Activated naive CD8-positive, alpha-beta T cell treated with anti-CD3 and anti-CD28 coated beads for 36 hours (primary cell): ENCODE data around the gene MTPN. TPM values are rescaled to one million over a fixed set of nuclear protein-coding genes. Genes with fewer than 3 reads are reported as not detected.

Experiments
- DNase-seq: peaks from one replicate; pipeline ENCODE4 v3.0.0; 2021
- H3K27ac Mint-ChIP-seq: one replicate; pipeline ENCODE4 v1.8.0; 2022; ENCODE audit warnings: mild to moderate bottlenecking, moderate library complexity, mixed read lengths
- H3K27me3 Mint-ChIP-seq: one replicate; pipeline ENCODE4 v1.8.0; 2022; ENCODE audit warnings: mild to moderate bottlenecking, mixed read lengths
- H3K36me3 Mint-ChIP-seq: one replicate; pipeline ENCODE4 v1.8.0; 2021; ENCODE audit warnings: mild to moderate bottlenecking, mixed read lengths
- H3K4me1 Mint-ChIP-seq: one replicate; pipeline ENCODE4 v1.8.0; 2021; ENCODE audit warnings: mixed read lengths
- H3K4me3 Mint-ChIP-seq: one replicate; pipeline ENCODE4 v1.8.0; 2022; ENCODE audit warnings: mild to moderate bottlenecking, moderate library complexity, mixed read lengths
- H3K9me3 Mint-ChIP-seq: one replicate; pipeline ENCODE4 v1.8.0; 2022; ENCODE audit warnings: mixed read lengths
- total RNA-seq, 2 experiments: library from RNA; stranded (reverse); gene quantifications; one replicate each; pipeline ENCODE4 v1.2.3, GENCODE V29; 2021

Gene MTPN
- total RNA-seq, 2 experiments from 2014 or later = 136 to 139 TPM

- DNase-seq = no peak
- no peak overlapping the region for H3K27ac Mint-ChIP-seq
- no peaks in the 10 kb centered on the region for H3K9me3 Mint-ChIP-seq
- peaks cover 46% of the 10 kb centered on the region for H3K36me3 Mint-ChIP-seq
- peaks cover 26% of the 10 kb centered on the region for H3K4me1 Mint-ChIP-seq
- H3K4me3 Mint-ChIP-seq = no peak overlapping the region
- no peaks in the 10 kb centered on the region for H3K27me3 Mint-ChIP-seq
Measured at GRCh38 chr7:135950429-135950828, 26.7 kb downstream of the MTPN start.

- DNase-seq = no peak
- Mint-ChIP-seq H3K4me3 (no peak overlapping the region), H3K27me3 (no peaks in the 10 kb centered on the region), H3K27ac (no peak overlapping the region), H3K9me3 (no peaks in the 10 kb centered on the region), H3K4me1 (peaks cover 27% of the 10 kb centered on the region), H3K36me3 (peaks cover 30% of the 10 kb centered on the region)
Measured at GRCh38 chr7:135946289-135947055, 30.7 kb downstream of the MTPN start.

GRCh38 chr7:135944753-135945152 lies 32.4 kb downstream of the MTPN start:
- Mint-ChIP-seq H3K27ac (no peak overlapping the region), H3K4me1 (peaks cover 35% of the 10 kb centered on the region), H3K36me3 (peaks cover 16% of the 10 kb centered on the region), H3K4me3 (no peak overlapping the region), H3K9me3 (no peaks in the 10 kb centered on the region), H3K27me3 (no peaks in the 10 kb centered on the region)
- no peak for DNase-seq

- no peak overlapping the region for H3K4me3 Mint-ChIP-seq
- H3K9me3 Mint-ChIP-seq = no peaks in the 10 kb centered on the region
- DNase-seq = no peak
- H3K27ac Mint-ChIP-seq = no peak overlapping the region
- no peaks in the 10 kb centered on the region for H3K27me3 Mint-ChIP-seq
- peaks cover 36% of the 10 kb centered on the region for H3K4me1 Mint-ChIP-seq
- peaks cover 5% of the 10 kb centered on the region for H3K36me3 Mint-ChIP-seq
Measured at GRCh38 chr7:135943134-135943879, 33.9 kb downstream of the MTPN start.

GRCh38 chr7:135942614-135943013 lies 34.5 kb downstream of the MTPN start:
- no peak for DNase-seq
- Mint-ChIP-seq H3K4me3 (no peak overlapping the region), H3K36me3 (peaks cover 6% of the 10 kb centered on the region), H3K27ac (no peak overlapping the region), H3K9me3 (no peaks in the 10 kb centered on the region), H3K27me3 (no peaks in the 10 kb centered on the region), H3K4me1 (peaks cover 35% of the 10 kb centered on the region)

- Mint-ChIP-seq H3K4me3 (no peak overlapping the region), H3K36me3 (peaks cover 4% of the 10 kb centered on the region), H3K27ac (no peak overlapping the region), H3K4me1 (peaks cover 40% of the 10 kb centered on the region), H3K9me3 (no peaks in the 10 kb centered on the region), H3K27me3 (no peaks in the 10 kb centered on the region)
- no peak for DNase-seq
Measured at GRCh38 chr7:135940077-135941075, 36.8 kb downstream of the MTPN start.

- H3K27me3 Mint-ChIP-seq = no peaks in the 10 kb centered on the region
- DNase-seq = no peak
- no peak overlapping the region for H3K4me3 Mint-ChIP-seq
- no peaks in the 10 kb centered on the region for H3K9me3 Mint-ChIP-seq
- H3K27ac Mint-ChIP-seq = no peak overlapping the region
- H3K36me3 Mint-ChIP-seq = peaks cover 4% of the 10 kb centered on the region
- H3K4me1 Mint-ChIP-seq = peaks cover 45% of the 10 kb centered on the region
Measured at GRCh38 chr7:135939261-135939812, 37.8 kb downstream of the MTPN start.

GRCh38 chr7:135938563-135938962 lies 38.6 kb downstream of the MTPN start:
- Mint-ChIP-seq H3K4me1 (peaks cover 49% of the 10 kb centered on the region), H3K4me3 (no peak overlapping the region), H3K27ac (no peak overlapping the region), H3K36me3 (peaks cover 4% of the 10 kb centered on the region), H3K9me3 (no peaks in the 10 kb centered on the region), H3K27me3 (no peaks in the 10 kb centered on the region)
- no peak for DNase-seq

GRCh38 chr7:135938086-135938485 lies 39.1 kb downstream of the MTPN start:
- H3K36me3 Mint-ChIP-seq = peaks cover 4% of the 10 kb centered on the region
- no peaks in the 10 kb centered on the region for H3K27me3 Mint-ChIP-seq
- H3K4me3 Mint-ChIP-seq = no peak overlapping the region
- H3K9me3 Mint-ChIP-seq = no peaks in the 10 kb centered on the region
- no peak overlapping the region for H3K27ac Mint-ChIP-seq
- DNase-seq = no peak
- H3K4me1 Mint-ChIP-seq = peaks cover 48% of the 10 kb centered on the region

GRCh38 chr7:135936497-135937217 lies 40.5 kb downstream of the MTPN start:
- H3K36me3 Mint-ChIP-seq = peaks cover 4% of the 10 kb centered on the region
- H3K27me3 Mint-ChIP-seq = no peaks in the 10 kb centered on the region
- no peak overlapping the region for H3K27ac Mint-ChIP-seq
- no peak overlapping the region for H3K4me3 Mint-ChIP-seq
- no peaks in the 10 kb centered on the region for H3K9me3 Mint-ChIP-seq
- peaks cover 41% of the 10 kb centered on the region for H3K4me1 Mint-ChIP-seq
- no peak for DNase-seq

- no peak overlapping the region for H3K4me3 Mint-ChIP-seq
- DNase-seq = no peak
- peaks cover 12% of the 10 kb centered on the region for H3K36me3 Mint-ChIP-seq
- H3K27ac Mint-ChIP-seq = no peak overlapping the region
- H3K9me3 Mint-ChIP-seq = no peaks in the 10 kb centered on the region
- peaks cover 34% of the 10 kb centered on the region for H3K4me1 Mint-ChIP-seq
- no peaks in the 10 kb centered on the region for H3K27me3 Mint-ChIP-seq
Measured at GRCh38 chr7:135934651-135935050, 42.5 kb downstream of the MTPN start.

GRCh38 chr7:135933509-135934188 lies 43.5 kb downstream of the MTPN start:
- DNase-seq = no peak
- peaks cover 15% of the 10 kb centered on the region for H3K36me3 Mint-ChIP-seq
- no peaks in the 10 kb centered on the region for H3K27me3 Mint-ChIP-seq
- H3K9me3 Mint-ChIP-seq = no peaks in the 10 kb centered on the region
- H3K27ac Mint-ChIP-seq = no peak overlapping the region
- peaks cover 34% of the 10 kb centered on the region for H3K4me1 Mint-ChIP-seq
- H3K4me3 Mint-ChIP-seq = no peak overlapping the region

- Mint-ChIP-seq H3K27ac (no peak overlapping the region), H3K9me3 (no peaks in the 10 kb centered on the region)
Measured at GRCh38 chr7:135932131-135932530, 45.0 kb downstream of the MTPN start.

More at GRCh38 chr7:135932131-135932530, 45.0 kb downstream of the MTPN start:
- H3K36me3 Mint-ChIP-seq = peaks cover 22% of the 10 kb centered on the region
- no peak for DNase-seq
- H3K4me3 Mint-ChIP-seq = no peak overlapping the region
- H3K27me3 Mint-ChIP-seq = no peaks in the 10 kb centered on the region
- peaks cover 29% of the 10 kb centered on the region for H3K4me1 Mint-ChIP-seq
